Chondrocyte (in vitro differentiated cells): ENCODE measurements around the gene DEFB125. TPM values are rescaled to one million over a fixed set of nuclear protein-coding genes. Genes with fewer than 3 reads are reported as not detected.
A peak's percentile ranks its signal among the peaks of the same experiment; 100 is the strongest.
"Not testable (repeated sequence)": the region's sequence is repeated elsewhere in the genome, so short reads cannot be mapped to it uniquely, and the experiment has no call there.

Experiments
- DNase-seq: peaks from one replicate; pipeline ENCODE4 v3.0.0; 2021; ENCODE audit warnings: mixed read lengths, low spot score
- H3K27ac Mint-ChIP-seq: one replicate; pipeline ENCODE4 v1.8.0; 2021; ENCODE audit warnings: mild to moderate bottlenecking, moderate library complexity, mixed read lengths; ENCODE audit not compliant: unreplicated experiment
- H3K27me3 Mint-ChIP-seq: 2 replicates; pipeline ENCODE4 v1.8.0; 2021; ENCODE audit warnings: low read depth, mixed read lengths
- H3K36me3 Mint-ChIP-seq: 2 replicates; pipeline ENCODE4 v1.8.0; 2021; ENCODE audit warnings: low read depth, mixed read lengths
- H3K4me1 Mint-ChIP-seq: 2 replicates; pipeline ENCODE4 v1.8.0; 2021; ENCODE audit warnings: low read depth, mild to moderate bottlenecking, mixed read lengths
- H3K4me3 Mint-ChIP-seq: one replicate; pipeline ENCODE4 v1.8.0; 2021; ENCODE audit warnings: mild to moderate bottlenecking, moderate library complexity, mixed read lengths; ENCODE audit not compliant: unreplicated experiment
- H3K9me3 Mint-ChIP-seq: 2 replicates; pipeline ENCODE4 v1.8.0; 2021; ENCODE audit warnings: low read depth, mixed read lengths
- CTCF ChIP-seq: fragments of 200-600 bp; sonication (generic); IDR thresholded peaks from 2 replicates; pipeline ENCODE4 v1.5.0; 2021; ENCODE audit warnings: antibody characterized with exemption, mild to moderate bottlenecking, moderate library complexity
- total RNA-seq: library from RNA; stranded (reverse); gene quantifications from 3 replicates; pipeline ENCODE4 v1.2.1, GENCODE V29; 2021

Gene DEFB125
- total RNA-seq, 1 donor from 2014 or later: not detected

DNA sequence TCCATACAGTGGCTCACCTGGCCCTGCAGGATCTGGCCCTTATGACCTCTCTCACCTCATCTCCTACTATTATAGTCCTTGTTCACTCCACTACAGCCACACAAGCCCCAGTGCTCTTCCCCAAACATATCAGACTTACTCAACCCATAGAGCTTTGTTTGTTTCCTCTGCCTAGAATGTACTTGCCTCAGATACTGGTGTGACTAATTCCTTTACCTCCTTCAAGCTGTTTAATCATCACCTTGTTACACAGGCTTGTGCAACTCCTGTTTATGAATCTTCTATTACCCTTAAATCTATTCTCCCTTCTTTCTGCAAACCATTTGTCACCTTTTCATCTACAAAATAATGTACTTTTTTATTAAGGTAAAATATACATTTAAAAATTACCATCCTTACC lies 3.2 kb downstream of the DEFB125 start:
- DNase-seq: no peak
- H3K36me3 Mint-ChIP-seq: no peaks in the 10 kb centered on the region
- TF ChIP-seq CTCF: no peak
- no peak overlapping the region for H3K4me3 Mint-ChIP-seq
- H3K9me3 Mint-ChIP-seq: peaks cover 22% of the 10 kb centered on the region
- peaks cover 15% of the 10 kb centered on the region for H3K27me3 Mint-ChIP-seq
- H3K27ac Mint-ChIP-seq: no peak overlapping the region
- no peaks in the 10 kb centered on the region for H3K4me1 Mint-ChIP-seq

DNA sequence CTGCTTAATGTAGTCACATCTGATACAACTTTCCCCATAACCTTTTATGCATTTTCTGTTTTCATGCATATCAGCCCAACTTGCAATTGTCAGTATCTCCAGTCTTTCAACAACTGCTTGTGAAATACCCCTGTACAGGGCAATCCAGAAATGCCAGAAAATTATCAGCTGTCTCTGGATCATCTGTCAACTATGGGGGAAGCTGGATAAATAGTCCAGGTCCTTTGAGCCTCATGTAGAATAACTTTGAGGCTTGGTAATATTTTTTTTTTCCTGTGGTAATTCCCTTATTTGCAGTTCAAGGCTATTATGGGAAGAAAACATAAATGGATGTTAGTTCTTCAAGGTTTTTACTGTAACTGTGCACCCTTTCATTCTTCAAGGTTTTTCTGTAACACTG lies 6.2 kb downstream of the DEFB125 start:
- Mint-ChIP-seq H3K4me3 (no peak overlapping the region), H3K9me3 (peaks cover 28% of the 10 kb centered on the region), H3K27ac (no peak overlapping the region), H3K36me3 (no peaks in the 10 kb centered on the region), H3K4me1 (no peaks in the 10 kb centered on the region), H3K27me3 (peaks cover 11% of the 10 kb centered on the region)
- no peak for DNase-seq
- TF ChIP-seq CTCF: no peak

- no peak for DNase-seq
- Mint-ChIP-seq H3K27ac (no peak overlapping the region), H3K36me3 (no peaks in the 10 kb centered on the region), H3K27me3 (peaks cover 14% of the 10 kb centered on the region), H3K9me3 (peaks cover 28% of the 10 kb centered on the region), H3K4me3 (no peak overlapping the region), H3K4me1 (no peaks in the 10 kb centered on the region)
- no peak for TF ChIP-seq CTCF
Measured at GRCh38 chr20:95215-95614, 7.7 kb downstream of the DEFB125 start.

- not testable (repeated sequence) for H3K36me3 Mint-ChIP-seq, H3K4me3 Mint-ChIP-seq, DNase-seq, H3K4me1 Mint-ChIP-seq, H3K27ac Mint-ChIP-seq
- Mint-ChIP-seq H3K9me3 (peaks cover 28% of the 10 kb centered on the region), H3K27me3 (peaks cover 15% of the 10 kb centered on the region)
Measured at GRCh38 chr20:97691-98090, 10.2 kb downstream of the DEFB125 start.

DNA sequence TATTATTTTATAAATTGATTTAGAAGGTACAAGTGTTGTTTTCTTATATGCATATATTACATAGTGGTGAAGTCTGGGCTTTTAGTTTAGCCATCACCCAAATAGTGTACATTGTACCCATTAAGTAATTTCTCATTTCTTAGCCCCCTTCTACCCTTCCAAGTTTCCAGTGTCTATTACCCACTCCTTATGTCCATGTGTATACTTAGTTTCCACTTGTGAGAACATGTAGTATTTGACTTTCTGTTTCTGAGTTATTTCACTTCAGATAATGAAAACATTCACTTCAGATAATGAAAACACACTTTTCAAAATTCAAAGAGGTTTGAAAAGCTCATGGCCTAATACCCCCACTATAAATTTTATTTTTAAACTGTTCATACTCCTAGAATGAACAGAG lies 14.5 kb downstream of the DEFB125 start:
- no peaks in the 10 kb centered on the region for H3K36me3 Mint-ChIP-seq
- no peak overlapping the region for H3K27ac Mint-ChIP-seq
- peaks cover 1% of the 10 kb centered on the region for H3K9me3 Mint-ChIP-seq
- TF ChIP-seq CTCF: no peak
- no peak overlapping the region for H3K4me3 Mint-ChIP-seq
- H3K4me1 Mint-ChIP-seq: no peaks in the 10 kb centered on the region
- DNase-seq: no peak
- H3K27me3 Mint-ChIP-seq: peaks cover 32% of the 10 kb centered on the region

GRCh38 chr20:103456-103855 lies 16.0 kb downstream of the DEFB125 start:
- no peaks in the 10 kb centered on the region for H3K36me3 Mint-ChIP-seq
- H3K27ac Mint-ChIP-seq: no peak overlapping the region
- H3K27me3 Mint-ChIP-seq: peaks cover 38% of the 10 kb centered on the region
- H3K9me3 Mint-ChIP-seq: no peaks in the 10 kb centered on the region
- DNase-seq: peak; percentile 69
- no peak overlapping the region for H3K4me3 Mint-ChIP-seq
- no peak for TF ChIP-seq CTCF
- H3K4me1 Mint-ChIP-seq: no peaks in the 10 kb centered on the region
